ENCODE results near the gene FGF14. TPM values are rescaled to one million over a fixed set of nuclear protein-coding genes. Genes with fewer than 3 reads are reported as not detected.

The FGF14 gene
- total RNA-seq, 1 donor from 2014 or later = 2.9 TPM

DNA sequence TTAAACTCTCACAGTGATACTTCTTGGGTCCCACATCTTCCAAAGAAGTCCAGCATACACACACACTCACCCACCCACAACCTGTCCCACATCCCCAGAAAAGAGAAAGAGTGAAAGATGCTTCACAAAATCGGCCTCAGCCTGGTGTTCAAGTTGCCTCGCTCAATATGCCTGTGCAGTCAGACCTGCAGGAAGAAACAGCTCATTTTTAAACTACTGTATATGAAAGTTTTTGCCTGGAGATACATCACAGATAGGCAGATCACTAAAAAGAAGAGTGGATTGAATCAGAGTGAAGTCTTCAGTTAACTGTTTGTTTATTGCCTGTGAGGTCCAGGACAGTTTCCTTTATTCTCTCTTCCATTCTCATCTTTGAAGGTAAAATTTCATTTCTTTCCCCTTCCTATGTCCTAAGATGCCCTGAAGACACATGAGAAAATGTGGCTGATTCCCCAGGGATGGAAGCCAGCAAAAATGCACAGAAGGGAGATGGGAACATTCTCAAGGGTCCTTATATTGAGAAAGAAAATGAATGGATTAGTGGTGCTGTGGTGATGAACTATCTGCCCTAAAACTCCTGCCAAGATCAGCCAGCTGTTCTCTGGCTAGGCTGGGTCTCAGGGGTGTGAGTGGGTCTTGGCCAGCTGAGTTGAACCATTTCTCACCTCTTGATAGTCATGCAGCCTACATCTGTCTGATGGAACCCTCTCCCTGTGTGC, 690.4 kb downstream of the FGF14 start:
- Histone ChIP-seq H3K9me3 (replicated peaks) (no peaks in the 10 kb centered on the region), H3K27me3 (ENCODE audit: low read depth) (peaks cover 5% of the 10 kb centered on the region), H3K4me1 (no peaks in the 10 kb centered on the region), H3K4me3 (no peak overlapping the region), H3K36me3 (no peaks in the 10 kb centered on the region), H3K27ac (replicated peaks) (no peak overlapping the region)
- peak; percentile 19 for DNase-seq
- TF ChIP-seq, protein P1, sequence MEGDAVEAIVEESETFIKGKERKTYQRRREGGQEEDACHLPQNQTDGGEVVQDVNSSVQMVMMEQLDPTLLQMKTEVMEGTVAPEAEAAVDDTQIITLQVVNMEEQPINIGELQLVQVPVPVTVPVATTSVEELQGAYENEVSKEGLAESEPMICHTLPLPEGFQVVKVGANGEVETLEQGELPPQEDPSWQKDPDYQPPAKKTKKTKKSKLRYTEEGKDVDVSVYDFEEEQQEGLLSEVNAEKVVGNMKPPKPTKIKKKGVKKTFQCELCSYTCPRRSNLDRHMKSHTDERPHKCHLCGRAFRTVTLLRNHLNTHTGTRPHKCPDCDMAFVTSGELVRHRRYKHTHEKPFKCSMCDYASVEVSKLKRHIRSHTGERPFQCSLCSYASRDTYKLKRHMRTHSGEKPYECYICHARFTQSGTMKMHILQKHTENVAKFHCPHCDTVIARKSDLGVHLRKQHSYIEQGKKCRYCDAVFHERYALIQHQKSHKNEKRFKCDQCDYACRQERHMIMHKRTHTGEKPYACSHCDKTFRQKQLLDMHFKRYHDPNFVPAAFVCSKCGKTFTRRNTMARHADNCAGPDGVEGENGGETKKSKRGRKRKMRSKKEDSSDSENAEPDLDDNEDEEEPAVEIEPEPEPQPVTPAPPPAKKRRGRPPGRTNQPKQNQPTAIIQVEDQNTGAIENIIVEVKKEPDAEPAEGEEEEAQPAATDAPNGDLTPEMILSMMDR (IDR thresholded peaks at IDR 0.05; ENCODE audit: borderline replicate concordance) = no peak
- intact Hi-C loops (cut with micrococcal nuclease) = no loop called here

DNA sequence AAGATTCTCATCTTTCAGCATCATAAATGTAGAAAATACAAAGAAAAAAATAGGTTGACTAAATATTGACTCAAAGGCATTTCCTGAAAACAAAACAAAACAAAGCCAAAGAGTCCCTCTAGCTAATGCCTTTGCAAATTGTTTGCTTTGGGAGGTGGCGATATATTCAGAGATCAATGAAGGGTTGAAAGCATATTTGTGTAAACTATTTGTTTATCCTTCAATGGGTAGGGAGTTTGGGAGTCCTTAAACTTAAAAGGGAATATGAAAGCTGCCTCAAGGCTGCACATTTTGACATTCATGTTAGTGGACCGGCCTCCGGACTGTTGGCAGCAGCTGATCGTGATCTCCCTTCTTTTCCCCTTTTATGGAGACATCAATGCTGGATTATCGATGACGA, 691.9 kb downstream of the FGF14 start:
- Histone ChIP-seq H3K27me3 (ENCODE audit: low read depth) (peaks cover 5% of the 10 kb centered on the region), H3K4me1 (no peaks in the 10 kb centered on the region), H3K9me3 (replicated peaks) (no peaks in the 10 kb centered on the region), H3K36me3 (no peaks in the 10 kb centered on the region), H3K27ac (replicated peaks) (no peak overlapping the region), H3K4me3 (no peak overlapping the region)
- no peak for DNase-seq
- TF ChIP-seq, protein P1 (IDR thresholded peaks at IDR 0.05; ENCODE audit: borderline replicate concordance) = no peak
- intact Hi-C loops (cut with micrococcal nuclease) = no loop called here

DNA sequence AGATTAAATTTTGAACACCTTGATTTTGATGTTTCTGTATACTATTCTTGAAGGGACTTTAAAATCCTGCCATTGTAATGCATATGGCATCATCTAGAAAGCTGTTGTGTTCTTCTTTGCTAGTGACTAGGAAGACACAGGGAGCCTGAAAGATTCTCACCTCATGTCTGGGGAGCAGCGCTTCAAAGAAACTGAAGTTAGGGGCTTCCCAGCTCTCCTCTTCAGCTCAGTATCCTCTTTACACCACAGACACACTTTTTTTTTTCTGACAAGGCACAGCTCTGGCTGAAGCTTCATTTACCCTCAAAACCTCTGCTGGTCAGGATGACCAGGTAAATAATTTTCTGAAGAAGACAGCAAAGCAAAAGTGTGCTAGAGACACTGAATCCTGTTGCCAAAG, 693.7 kb downstream of the FGF14 start:
- no peaks in the 10 kb centered on the region for H3K9me3 ChIP-seq (replicated peaks)
- TF ChIP-seq, protein P1 (IDR thresholded peaks at IDR 0.05; ENCODE audit: borderline replicate concordance) = no peak
- no peak for DNase-seq
- no peak overlapping the region for H3K27ac ChIP-seq (replicated peaks)
- H3K36me3 ChIP-seq = no peaks in the 10 kb centered on the region
- H3K27me3 ChIP-seq (ENCODE audit: low read depth) = peaks cover 5% of the 10 kb centered on the region
- H3K4me3 ChIP-seq = no peak overlapping the region
- H3K4me1 ChIP-seq = no peaks in the 10 kb centered on the region
- intact Hi-C loops (cut with micrococcal nuclease) = no loop called here

DNA sequence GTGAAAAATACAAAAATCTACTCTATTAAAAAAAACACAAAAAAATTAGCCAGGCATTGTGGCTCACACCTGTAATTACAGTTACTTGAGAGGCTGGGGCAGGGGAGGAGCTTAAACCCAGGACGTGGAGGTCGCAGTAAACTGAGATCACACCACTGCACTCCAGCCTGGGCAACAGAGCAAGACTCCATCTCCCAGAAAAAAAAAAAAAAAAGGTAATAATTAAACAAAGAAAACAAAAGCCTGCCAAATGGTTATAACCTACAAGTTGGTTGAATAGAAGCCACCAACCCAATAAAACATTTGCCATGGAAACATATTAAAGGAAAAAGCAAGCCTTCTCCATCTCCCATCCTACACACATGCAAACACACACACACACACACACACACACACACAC, 694.2 kb downstream of the FGF14 start:
- no peaks in the 10 kb centered on the region for H3K36me3 ChIP-seq
- no peak overlapping the region for H3K27ac ChIP-seq (replicated peaks)
- H3K9me3 ChIP-seq (replicated peaks) = no peaks in the 10 kb centered on the region
- H3K4me1 ChIP-seq = no peaks in the 10 kb centered on the region
- no peak overlapping the region for H3K4me3 ChIP-seq
- no peak for DNase-seq
- intact Hi-C loops (cut with micrococcal nuclease) = no loop called here
- peaks cover 5% of the 10 kb centered on the region for H3K27me3 ChIP-seq (ENCODE audit: low read depth)
- TF ChIP-seq, protein P1 (IDR thresholded peaks at IDR 0.05; ENCODE audit: borderline replicate concordance) = no peak

DNA sequence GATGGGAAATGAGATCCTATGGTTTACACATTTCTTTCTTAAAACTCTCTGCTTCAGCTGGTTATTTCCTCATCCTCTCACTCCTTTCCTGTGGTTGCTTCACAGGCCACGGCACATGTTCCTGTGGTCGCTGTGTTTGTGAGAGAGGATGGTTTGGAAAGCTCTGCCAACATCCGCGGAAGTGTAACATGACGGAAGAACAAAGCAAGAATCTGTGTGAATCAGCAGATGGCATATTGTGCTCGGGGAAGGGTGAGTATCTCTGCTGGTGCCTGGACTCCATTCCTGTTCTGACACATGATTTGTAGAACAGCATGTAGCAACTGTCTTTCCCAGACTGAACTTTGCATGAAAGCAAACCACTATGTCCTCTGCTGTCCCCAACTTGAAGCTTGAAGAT, 695.2 kb downstream of the FGF14 start:
- Histone ChIP-seq H3K4me1 (no peaks in the 10 kb centered on the region), H3K9me3 (replicated peaks) (no peaks in the 10 kb centered on the region), H3K36me3 (no peaks in the 10 kb centered on the region), H3K27me3 (ENCODE audit: low read depth) (peaks cover 5% of the 10 kb centered on the region), H3K27ac (replicated peaks) (no peak overlapping the region), H3K4me3 (no peak overlapping the region)
- DNase-seq = no peak
- intact Hi-C loops (cut with micrococcal nuclease) = no loop called here
- TF ChIP-seq, protein P1 (IDR thresholded peaks at IDR 0.05; ENCODE audit: borderline replicate concordance) = no peak
